IPS DF 6.9 (cell line): ENCODE data around the gene ANKRD13D.

Experiments
- DNase-seq: peaks from one replicate; pipeline ENCODE4 v3.0.0-alpha.2; 2013; ENCODE audit warnings: low read depth, low spot score
- H3K27ac ChIP-seq: one replicate; pipeline ENCODE4 v1.5.1; 2013; ENCODE audit warnings: low read length, control low read depth
- H3K27me3 ChIP-seq: 2 replicates; pipeline ENCODE4 v1.6.1; 2013; ENCODE audit warnings: mild to moderate bottlenecking, low read length; ENCODE audit not compliant: control insufficient read depth, insufficient read depth
- H3K36me3 ChIP-seq: 2 replicates; pipeline ENCODE4 v1.6.1; 2013; ENCODE audit warnings: low read length; ENCODE audit not compliant: control insufficient read depth, insufficient read depth
- H3K4me1 ChIP-seq: 2 replicates; pipeline ENCODE4 v1.6.1; 2013; ENCODE audit warnings: low read length; ENCODE audit not compliant: control insufficient read depth, insufficient read depth
- H3K4me3 ChIP-seq: 2 replicates; pipeline ENCODE4 v1.5.1; 2013; ENCODE audit warnings: mild to moderate bottlenecking, low read length
- H3K9me3 ChIP-seq: 2 replicates; pipeline ENCODE4 v1.6.1; 2013; ENCODE audit warnings: low read length, inconsistent platforms; ENCODE audit not compliant: control insufficient read depth, insufficient read depth
- WGBS: extraction: QIAGEN DNeasy Blood & Tissue Kit; methylation state at CpG from one replicate; pipeline ENCODE4 v1.1.7; 2013; ENCODE audit warnings: mixed read lengths, missing lambda C conversion rate; ENCODE audit not compliant: insufficient read length, insufficient coverage; 5-methylcytosine and 5-hydroxymethylcytosine counted together

The ANKRD13D gene

DNA sequence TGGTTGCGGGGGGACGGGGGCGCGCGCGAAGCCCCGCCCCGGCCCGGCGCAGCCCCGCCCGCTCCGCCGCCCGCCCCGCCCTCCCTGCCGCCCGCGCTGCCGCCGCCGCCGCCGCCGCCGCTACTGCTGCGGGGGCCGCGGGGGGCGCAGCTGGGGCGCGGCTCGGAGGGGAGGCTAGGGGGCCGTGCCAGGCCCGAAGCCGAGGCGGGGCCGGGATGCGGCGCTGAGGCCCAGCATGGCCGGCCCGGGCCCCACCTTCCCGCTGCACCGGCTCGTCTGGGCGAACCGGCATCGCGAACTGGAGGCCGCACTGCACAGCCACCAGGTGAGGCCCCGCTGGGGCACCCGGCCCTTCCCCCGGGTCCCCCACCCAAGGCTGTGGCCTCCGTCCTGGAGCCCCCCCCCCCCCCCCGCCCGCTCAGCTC, at the start of gene ANKRD13D:
TSS of gene ANKRD13D (plus strand) at position 78 of the 425 bp plus-strand sequence. CDS start at position 236, 158 bp downstream.
- Histone ChIP-seq H3K36me3 (peaks cover 19% of the 10 kb centered on the region), H3K4me1 (peaks cover 5% of the 10 kb centered on the region; the same call in 1 of the 2 replicates)
- no CpG with 5 or more reads among the region's 56 CpGs for WGBS

DNA sequence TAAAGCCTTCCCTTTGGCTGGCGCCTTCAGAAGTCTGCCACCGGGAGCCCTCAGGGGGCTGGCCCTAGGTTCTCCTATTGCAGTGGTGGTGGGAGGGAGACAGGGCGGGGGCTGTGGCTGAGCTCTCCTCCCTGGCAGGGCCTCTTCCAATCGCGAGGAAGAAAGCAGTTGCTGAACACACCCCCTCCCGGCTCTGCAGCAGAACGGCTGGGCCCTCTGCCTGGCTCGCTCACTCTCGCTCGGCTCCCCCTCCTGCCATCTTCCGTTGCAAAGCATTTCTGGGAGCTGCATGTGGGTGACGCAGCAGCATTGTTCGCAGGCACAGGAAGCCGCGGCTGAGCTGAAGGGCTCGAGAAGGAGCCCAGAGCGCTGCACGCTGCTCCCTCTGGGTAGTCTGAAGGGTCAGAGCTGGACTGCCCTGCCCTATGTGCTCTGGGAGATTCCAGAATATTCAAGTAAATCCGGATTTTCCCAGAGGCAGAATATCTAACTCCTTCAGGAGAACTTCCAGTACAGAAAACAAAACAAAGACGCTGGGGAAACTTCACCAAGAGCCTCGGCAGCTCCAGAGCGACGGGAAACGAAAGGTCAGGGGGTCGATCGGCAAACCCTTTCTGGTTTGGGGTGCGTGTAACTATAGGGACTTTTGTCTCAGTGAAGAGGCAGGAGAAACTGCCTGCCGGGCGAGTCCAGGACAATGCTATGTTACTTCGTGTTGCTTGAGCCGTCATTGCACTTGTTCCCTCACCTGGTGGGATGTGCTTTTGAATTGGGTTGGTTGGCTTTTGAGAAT, 49.1 kb upstream of the ANKRD13D start:
- H3K4me3 ChIP-seq: peak overlapping the region; percentile 73
- H3K27ac ChIP-seq: no peak overlapping the region
- WGBS: no CpG with 5 or more reads among the region's 31 CpGs
- H3K36me3 ChIP-seq: peaks cover under 1% of the 10 kb centered on the region; the same call in 1 of the 2 replicates
- no peaks in the 10 kb centered on the region for H3K27me3 ChIP-seq
- H3K9me3 ChIP-seq: no peaks in the 10 kb centered on the region
- peak; percentile 96 for DNase-seq
- H3K4me1 ChIP-seq: peaks cover 2% of the 10 kb centered on the region; the same call in 1 of the 2 replicates

More for the DNA sequence above, at the start of gene ANKRD13D:
- Histone ChIP-seq H3K4me3 (peak within 1 kb of the TSS; percentile 87), H3K27me3 (no peaks in the 10 kb centered on the region), H3K9me3 (no peaks in the 10 kb centered on the region), H3K27ac (no peak within 1 kb of the TSS)
- no peak for DNase-seq

DNA sequence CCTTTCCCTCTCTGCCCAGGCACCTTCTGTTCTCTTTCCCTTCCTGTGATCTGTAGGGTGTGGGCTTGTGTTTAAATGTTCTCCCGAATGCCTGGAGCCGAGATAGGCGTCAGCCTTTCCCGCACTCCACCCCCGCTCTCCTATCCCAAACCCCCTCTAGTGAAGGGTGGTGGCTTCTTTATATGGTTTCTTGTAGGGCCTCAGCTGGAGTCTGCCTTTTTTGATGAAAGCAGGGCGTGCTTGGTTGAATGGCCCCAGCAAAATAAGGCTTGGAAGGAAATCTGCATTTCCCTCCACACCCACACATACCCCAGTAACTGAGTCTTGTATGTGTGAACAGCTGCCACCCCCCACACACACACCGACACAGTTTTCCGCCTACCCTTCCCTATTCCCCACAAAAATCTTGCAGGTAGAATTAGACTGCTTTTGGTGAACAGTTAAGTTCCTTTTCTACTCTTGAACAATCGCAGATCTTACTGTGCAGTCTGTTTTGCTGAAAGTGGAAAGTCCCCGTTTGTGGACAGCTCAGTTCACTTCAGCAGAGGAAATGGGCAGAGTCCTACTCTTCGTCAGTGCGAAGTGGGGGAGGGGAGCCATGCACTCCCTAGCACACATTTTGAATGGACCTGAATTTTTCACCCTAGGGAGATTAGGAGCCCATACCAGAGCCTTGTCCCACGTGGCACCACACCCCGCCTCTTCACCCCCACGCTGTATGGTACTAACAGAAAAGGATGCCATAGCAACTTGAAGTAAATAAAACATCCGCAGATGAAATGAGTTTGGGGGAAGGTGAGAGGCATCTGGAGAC, 48.3 kb upstream of the ANKRD13D start:
- no peak for DNase-seq
- Histone ChIP-seq H3K27ac (no peak overlapping the region), H3K36me3 (peaks cover 5% of the 10 kb centered on the region; the same call in 1 of the 2 replicates), H3K27me3 (no peaks in the 10 kb centered on the region), H3K9me3 (no peaks in the 10 kb centered on the region), H3K4me3 (peak overlapping the region; percentile 73), H3K4me1 (peaks cover 2% of the 10 kb centered on the region; the same call in 1 of the 2 replicates)
- no CpG with 5 or more reads among the region's 16 CpGs for WGBS

DNA sequence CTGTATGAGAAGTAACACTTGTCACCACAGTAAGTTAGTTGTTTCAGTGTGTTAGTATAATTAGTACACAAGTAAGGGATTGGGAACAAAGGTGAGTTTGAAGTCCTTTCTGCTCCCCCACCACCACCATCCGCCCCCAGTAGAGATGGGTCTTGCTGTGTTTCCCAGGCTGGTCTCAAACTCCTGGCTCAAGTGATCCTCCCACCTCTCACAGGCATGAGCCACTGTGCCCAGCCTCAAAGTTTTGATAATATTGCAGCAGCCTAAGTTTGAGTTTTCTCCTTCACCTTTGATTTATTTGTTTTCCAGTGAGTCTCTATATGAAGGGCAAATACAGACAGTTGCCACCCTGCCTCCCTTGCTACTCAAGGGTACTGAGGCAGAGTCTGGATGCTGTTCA, 46.6 kb upstream of the ANKRD13D start:
- Histone ChIP-seq H3K36me3 (peaks cover 10% of the 10 kb centered on the region), H3K27me3 (no peaks in the 10 kb centered on the region), H3K9me3 (no peaks in the 10 kb centered on the region), H3K4me3 (no peak overlapping the region), H3K4me1 (peaks cover 2% of the 10 kb centered on the region; the same call in 1 of the 2 replicates), H3K27ac (no peak overlapping the region)
- DNase-seq: no peak
- WGBS: no CpG with 5 or more reads among the region's 1 CpG

DNA sequence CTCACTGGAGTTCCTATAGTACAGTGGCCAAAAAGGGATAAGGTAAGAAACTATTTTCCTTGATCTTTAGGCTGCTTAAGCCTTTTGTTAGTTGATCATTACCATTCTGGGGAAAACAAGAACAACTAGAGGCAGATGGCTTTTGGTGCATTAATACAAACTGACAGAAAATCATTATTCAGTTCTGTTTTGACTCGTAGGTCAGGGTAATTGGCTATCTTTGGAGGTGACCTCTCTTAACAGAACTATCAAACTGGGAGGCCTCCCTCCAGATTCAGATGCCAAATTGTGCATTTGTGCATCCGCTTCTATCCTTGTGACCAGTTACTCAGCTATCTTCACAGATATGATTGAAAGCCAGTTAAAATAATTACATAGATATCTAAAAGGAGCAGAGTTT, 46.1 kb upstream of the ANKRD13D start:
- H3K4me1 ChIP-seq: peaks cover 2% of the 10 kb centered on the region; the same call in 1 of the 2 replicates
- no peak overlapping the region for H3K27ac ChIP-seq
- no CpG with 5 or more reads among the region's 2 CpGs for WGBS
- no peaks in the 10 kb centered on the region for H3K27me3 ChIP-seq
- DNase-seq: no peak
- peaks cover 14% of the 10 kb centered on the region for H3K36me3 ChIP-seq
- H3K9me3 ChIP-seq: no peaks in the 10 kb centered on the region
- H3K4me3 ChIP-seq: no peak overlapping the region

DNA sequence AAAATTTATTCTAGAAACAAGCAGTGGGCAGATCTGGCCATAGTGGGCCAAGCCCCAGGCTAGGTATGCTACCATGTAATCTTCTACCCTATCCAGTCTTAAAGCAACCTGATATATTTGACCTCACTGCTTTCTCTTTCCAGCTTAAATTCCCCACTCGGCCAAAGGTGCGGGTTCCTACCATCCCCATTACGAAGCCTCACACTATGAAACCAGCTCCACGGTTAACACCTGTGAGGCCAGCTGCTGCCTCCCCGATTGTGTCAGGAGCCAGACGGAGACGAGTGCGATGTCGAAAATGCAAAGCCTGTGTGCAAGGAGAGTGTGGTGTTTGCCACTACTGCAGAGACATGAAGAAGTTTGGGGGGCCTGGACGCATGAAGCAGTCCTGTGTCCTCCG, 44.1 kb upstream of the ANKRD13D start:
- Histone ChIP-seq H3K4me3 (no peak overlapping the region), H3K36me3 (peaks cover 28% of the 10 kb centered on the region), H3K9me3 (no peaks in the 10 kb centered on the region), H3K4me1 (no peaks in the 10 kb centered on the region), H3K27ac (no peak overlapping the region), H3K27me3 (no peaks in the 10 kb centered on the region)
- WGBS: no CpG with 5 or more reads among the region's 11 CpGs
- DNase-seq: no peak

DNA sequence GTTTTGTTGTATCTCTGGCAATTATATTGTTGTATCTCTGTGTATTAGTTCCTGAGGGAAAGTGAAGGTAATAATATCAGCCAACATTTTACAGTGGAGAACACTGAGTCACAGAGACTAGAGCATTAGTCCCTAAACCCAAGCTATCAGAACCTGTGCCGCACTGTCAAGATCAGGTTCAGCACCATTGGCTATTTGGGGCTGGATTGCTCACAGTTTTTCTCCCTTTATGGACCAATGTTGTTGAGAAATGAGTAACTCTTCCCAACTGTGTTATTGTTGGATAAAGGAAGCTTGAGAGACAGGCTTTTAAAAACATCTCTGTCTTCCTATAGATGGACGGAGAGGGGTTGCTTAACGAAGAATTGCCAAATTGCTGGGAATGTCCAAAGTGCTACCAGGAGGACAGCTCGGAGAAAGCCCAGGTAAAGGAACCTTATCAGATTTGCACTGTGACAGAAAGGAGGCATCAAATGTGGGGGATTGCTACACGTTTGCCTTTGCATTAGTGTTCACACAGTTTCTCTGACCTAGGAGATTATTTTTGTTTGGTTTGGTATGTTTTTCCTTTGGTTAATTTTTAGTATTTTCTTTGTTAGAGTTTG, 41.1 kb upstream of the ANKRD13D start:
- WGBS: no CpG with 5 or more reads among the region's 5 CpGs
- no peaks in the 10 kb centered on the region for H3K4me1 ChIP-seq
- peaks cover 48% of the 10 kb centered on the region for H3K36me3 ChIP-seq

DNA sequence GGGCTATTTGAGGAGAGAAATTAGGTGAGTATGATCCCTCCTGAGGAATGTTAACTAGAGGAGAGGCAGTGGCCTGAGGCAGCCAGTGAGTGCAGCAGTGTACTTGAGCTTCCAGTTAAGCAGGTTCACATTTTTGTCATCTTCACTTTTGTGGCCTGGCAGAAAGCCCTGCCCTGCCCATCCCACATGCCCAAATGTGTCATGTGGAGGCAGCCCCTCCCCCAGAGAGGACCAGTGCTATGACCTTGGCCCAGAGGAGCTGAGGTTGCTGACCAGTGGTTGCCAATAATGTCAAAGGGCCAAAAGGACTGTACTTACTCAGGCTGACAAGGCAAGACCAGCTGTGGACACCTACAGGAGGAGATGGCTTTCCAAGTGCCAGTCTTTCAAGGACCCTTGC, 40.5 kb upstream of the ANKRD13D start:
- no peaks in the 10 kb centered on the region for H3K9me3 ChIP-seq
- H3K36me3 ChIP-seq: peaks cover 53% of the 10 kb centered on the region
- H3K4me1 ChIP-seq: no peaks in the 10 kb centered on the region
- no peak for DNase-seq
- no peak overlapping the region for H3K27ac ChIP-seq
- H3K27me3 ChIP-seq: no peaks in the 10 kb centered on the region
- H3K4me3 ChIP-seq: no peak overlapping the region

More for the DNA sequence above, 41.1 kb upstream of the ANKRD13D start:
- H3K27ac ChIP-seq: no peak overlapping the region
- no peaks in the 10 kb centered on the region for H3K27me3 ChIP-seq
- H3K9me3 ChIP-seq: no peaks in the 10 kb centered on the region
- H3K4me3 ChIP-seq: no peak overlapping the region
- DNase-seq: no peak

DNA sequence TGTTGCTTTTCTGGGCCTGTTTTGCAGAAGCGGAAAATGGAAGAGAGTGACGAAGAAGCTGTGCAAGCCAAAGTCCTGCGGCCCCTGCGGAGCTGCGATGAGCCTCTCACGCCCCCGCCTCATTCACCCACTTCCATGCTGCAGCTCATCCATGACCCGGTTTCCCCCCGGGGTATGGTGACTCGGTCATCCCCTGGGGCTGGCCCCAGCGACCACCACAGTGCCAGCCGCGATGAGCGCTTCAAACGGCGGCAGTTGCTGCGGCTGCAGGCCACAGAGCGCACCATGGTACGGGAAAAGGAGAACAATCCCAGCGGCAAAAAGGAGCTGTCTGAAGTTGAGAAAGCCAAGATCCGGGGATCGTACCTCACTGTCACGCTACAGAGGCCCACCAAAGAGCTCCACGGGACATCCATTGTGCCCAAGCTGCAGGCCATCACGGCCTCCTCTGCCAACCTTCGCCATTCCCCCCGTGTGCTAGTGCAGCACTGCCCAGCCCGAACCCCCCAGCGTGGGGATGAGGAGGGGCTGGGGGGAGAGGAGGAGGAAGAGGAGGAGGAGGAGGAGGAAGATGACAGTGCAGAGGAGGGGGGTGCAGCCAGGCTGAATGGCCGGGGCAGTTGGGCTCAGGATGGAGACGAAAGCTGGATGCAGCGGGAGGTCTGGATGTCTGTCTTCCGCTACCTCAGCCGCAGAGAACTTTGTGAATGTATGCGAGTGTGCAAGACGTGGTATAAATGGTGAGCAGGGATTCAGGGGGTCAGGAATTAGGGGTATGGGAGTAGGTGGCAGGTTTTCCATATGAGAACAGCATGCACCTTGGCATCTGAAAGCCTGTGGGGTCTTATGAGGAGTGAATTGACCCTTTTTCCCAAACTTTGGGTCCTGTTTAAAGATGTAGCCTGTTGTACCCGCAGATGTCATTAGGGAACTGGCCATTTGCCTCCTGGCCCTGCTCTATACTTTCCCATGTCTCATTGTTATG, 38.8 kb upstream of the ANKRD13D start:
- Histone ChIP-seq H3K27me3 (no peaks in the 10 kb centered on the region), H3K4me3 (no peak overlapping the region), H3K4me1 (no peaks in the 10 kb centered on the region), H3K9me3 (no peaks in the 10 kb centered on the region), H3K36me3 (peaks cover 66% of the 10 kb centered on the region), H3K27ac (no peak overlapping the region)
- 100% methylated on average over 2 of the region's 37 CpGs for whole genome bisulfite sequencing
- no peak for DNase-seq
